ENCODE data around the gene CCL7.
"Not testable (repeated sequence)": the region's sequence is repeated elsewhere in the genome, so short reads cannot be mapped to it uniquely, and the experiment has no call there.

Gene CCL7

GRCh38 chr17:34269969-34270368, at the start of gene CCL7:
CCL7 (plus strand) TSS chr17:34270221; CDS start chr17:34270291, 70 bp downstream.
- DNase-seq, result no peak

DNA sequence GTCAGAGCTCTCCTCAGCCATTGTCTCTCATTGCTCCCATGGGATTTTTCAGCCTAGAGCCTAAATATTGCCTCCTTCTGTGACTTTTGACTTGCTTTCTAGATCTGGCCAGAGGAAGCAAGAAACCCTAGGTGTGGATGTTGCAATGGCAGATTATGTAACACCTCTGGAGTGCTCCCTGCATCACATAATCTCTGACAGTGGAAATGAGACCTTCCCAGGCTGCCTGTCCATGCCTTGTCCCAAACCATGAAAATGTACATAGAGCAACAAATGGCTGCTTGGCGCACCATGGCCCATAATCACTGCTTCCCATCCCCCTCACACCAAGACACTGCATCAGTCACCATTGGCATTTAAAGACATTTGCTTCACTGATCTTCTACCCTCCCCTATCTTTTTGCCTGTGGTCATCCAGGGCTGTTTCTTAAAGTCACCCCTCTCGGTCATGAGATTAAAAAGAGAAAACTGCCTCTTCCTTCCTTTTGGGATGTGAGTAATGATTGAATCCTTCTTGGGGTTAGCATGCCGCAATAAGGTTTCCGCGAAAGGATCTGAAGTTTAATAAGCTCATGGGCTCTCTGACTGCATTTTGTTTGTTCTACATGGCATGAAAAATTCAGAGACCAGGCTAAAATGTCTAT, 49.1 kb upstream of the CCL7 start:
- no peak for DNase-seq

- DNase-seq, result no peak
These were observed 48.6 kb upstream of the CCL7 start for GRCh38 chr17:34221411-34221810.

GRCh38 chr17:34222722-34223497, 47.1 kb upstream of the CCL7 start:
- DNase-seq, result no peak

GRCh38 chr17:34225046-34225445, 45.0 kb upstream of the CCL7 start:
- no peak for DNase-seq

- DNase-seq, result no peak
These were observed 43.8 kb upstream of the CCL7 start for GRCh38 chr17:34226011-34226743.

GRCh38 chr17:34226744-34227034, 43.3 kb upstream of the CCL7 start:
- DNase-seq, result no peak

- DNase-seq, result not testable (repeated sequence)
These were observed 42.7 kb upstream of the CCL7 start for GRCh38 chr17:34227293-34227692.

DNA sequence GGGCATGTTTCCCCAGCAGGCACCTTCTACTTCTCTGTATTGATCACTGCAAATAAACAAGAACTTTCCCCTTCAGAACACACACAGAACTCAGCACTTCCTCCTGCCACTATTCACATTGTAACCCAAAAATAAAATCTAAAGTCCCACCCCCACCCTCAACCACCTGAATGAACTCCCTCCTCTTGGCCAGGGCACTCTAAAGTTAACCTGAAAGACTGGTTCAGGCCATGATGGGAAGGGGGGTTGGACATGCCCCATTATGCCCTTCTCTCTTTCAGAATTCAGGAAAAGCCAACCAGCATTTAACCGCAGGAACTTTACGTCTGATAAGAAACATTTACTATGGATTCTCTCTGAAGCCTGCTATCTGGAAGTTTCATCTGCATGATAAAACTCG, 42.3 kb upstream of the CCL7 start:
- no peak for DNase-seq

DNA sequence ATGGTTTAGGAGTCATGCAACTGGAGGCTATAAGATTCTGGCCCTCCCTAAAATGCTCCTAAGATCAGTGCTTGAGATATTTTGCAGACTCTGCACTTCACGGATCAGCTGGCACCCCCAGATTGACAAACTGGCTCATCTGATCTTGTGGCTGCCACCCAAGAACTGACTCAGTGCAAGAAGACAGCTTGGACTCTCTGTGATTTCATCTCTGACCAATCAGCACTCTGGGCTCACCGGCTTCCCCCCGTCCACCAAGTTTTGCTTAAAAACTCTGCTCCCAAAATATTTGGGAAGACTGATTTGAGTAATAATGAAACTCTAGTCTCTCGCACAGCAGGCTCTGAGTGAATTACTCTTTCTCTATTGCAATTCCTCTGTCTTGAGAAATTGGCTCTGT, 41.2 kb upstream of the CCL7 start:
- DNase-seq, result no peak

GRCh38 chr17:34230342-34230741, 39.7 kb upstream of the CCL7 start:
- DNase-seq, result no peak

DNA sequence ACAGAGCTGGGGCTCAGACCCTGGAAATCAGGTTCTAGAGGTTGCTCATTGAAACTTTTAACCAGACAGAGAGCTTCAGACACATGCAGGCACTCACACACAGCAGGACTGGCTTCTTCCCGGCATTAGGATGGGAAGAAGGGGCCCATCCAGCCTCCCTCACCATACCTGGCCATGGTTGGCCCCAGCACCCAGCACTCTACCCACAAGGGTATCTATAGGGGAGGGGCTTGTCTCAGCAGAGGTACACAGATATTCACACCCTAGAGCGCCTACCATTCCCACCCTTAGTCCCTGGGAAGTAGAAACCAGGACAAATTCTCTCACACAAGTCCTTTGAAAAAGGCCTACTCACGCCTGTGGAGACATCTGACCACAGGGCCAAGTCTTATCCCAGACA, 35.4 kb upstream of the CCL7 start:
- DNase-seq, result no peak

GRCh38 chr17:34235389-34236028, 34.5 kb upstream of the CCL7 start:
- DNase-seq, result no peak

- DNase-seq, result no peak
These were observed 33.6 kb upstream of the CCL7 start for GRCh38 chr17:34236281-34236892.

DNA sequence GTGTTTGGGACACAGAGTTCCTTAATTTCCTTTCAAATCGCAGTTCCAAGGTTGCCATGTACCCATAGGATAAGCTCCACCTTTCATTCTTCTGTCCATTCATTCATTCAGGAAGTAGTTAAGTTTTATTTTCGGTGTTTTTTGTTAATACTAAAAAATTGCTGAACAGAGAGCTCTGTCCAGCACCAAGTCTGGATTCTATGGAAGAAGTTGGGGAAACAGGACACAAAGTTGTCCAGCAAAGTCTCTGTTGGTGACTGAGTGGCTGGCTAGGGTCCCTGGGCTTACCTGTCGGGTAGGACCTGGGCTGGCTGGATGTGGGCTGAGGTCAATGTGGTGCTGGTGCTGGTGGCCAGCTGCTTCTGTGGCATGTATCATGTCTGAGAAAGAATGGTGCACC, 32.6 kb upstream of the CCL7 start:
- no peak for DNase-seq

DNA sequence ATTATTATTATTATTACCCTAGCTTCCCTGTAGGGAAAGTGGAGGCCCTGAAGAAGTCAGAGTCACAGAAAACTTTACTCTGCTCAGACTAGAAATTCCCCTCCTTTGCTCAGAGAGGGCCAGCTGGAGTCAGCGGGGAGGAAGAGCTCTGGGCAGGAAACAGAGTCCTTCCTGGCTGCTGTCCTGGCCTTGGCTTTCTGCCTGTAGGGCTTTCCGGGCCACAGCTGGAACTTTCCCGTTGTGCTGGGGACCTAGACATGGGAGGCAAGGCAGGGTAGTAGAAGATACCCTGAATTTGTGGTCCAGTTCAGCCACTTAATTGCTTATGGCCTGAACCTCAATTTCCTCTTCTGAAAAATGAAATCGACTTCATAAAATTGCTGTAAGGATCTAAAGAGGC, 29.0 kb upstream of the CCL7 start:
- no peak for DNase-seq

DNA sequence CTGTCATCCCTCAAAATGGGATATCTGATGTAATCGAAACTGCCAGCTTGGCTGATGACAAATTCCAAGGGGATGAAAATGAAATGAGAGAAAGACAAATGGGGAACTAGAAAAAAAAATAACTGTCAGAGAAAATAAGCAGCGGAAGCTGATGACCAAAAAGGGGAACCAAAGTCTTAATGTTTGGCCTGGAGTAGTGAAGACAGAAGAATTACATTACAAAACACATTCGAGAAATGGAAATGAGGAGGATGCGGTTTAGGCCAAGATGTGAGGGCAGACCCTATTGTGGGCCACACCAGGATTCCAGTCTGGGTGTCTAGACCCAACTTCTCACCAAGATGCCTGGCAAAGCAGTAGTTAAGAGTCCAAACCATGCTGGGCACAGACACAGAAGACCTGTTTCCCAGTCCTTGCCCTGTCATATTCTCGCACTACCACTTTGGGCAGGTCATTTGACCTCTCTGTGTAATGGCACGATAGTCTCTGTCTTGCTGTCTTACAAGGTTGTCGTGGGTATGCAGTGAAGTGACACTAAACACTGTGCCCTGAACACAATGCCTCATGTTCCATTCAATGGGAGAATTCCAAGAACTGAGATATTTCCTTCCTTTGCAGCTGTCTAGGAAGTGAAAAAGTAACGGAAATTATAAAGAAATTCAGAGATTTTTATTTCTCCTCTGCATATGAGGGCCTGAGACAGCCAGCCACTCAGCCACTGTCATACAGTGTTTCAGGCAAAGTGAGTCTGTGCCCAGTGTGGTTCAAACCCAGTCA, 27.2 kb upstream of the CCL7 start:
- DNase-seq, result no peak

- DNase-seq, result no peak
These were observed 26.4 kb upstream of the CCL7 start for GRCh38 chr17:34243364-34244320.

GRCh38 chr17:34245351-34245905, 24.6 kb upstream of the CCL7 start:
- DNase-seq, result no peak

- DNase-seq, result no peak
These were observed 23.6 kb upstream of the CCL7 start for GRCh38 chr17:34246446-34246845.

DNA sequence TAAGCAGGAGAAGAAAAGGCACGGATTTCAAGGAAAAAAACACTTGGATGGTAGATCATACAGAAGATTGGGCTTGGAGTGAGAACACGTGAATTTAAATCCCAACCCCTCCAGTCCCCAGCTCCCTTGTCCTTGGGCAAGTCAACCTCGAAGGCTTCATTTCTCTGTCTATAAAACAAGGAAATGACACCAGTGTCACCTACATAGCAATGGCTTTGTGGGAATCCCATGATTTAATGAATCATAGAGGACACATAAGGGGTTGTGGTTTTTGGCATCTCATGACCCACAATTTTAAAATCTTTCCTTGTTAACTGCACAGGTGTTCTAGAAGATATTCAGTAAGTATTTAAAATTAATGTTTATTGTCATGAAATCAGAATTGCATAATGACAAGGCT, 23.1 kb upstream of the CCL7 start:
- DNase-seq, result no peak

All from NCI-H146 (cell line).